Measurements from ENCODE around the gene DOCK4. TPM values are rescaled to one million over a fixed set of nuclear protein-coding genes. Genes with fewer than 3 reads are reported as not detected.
"Not testable (repeated sequence)": the region's sequence is repeated elsewhere in the genome, so short reads cannot be mapped to it uniquely, and the experiment has no call there.

Gene DOCK4
- polyA plus RNA-seq, 1 donor: 8.1 TPM

DNA sequence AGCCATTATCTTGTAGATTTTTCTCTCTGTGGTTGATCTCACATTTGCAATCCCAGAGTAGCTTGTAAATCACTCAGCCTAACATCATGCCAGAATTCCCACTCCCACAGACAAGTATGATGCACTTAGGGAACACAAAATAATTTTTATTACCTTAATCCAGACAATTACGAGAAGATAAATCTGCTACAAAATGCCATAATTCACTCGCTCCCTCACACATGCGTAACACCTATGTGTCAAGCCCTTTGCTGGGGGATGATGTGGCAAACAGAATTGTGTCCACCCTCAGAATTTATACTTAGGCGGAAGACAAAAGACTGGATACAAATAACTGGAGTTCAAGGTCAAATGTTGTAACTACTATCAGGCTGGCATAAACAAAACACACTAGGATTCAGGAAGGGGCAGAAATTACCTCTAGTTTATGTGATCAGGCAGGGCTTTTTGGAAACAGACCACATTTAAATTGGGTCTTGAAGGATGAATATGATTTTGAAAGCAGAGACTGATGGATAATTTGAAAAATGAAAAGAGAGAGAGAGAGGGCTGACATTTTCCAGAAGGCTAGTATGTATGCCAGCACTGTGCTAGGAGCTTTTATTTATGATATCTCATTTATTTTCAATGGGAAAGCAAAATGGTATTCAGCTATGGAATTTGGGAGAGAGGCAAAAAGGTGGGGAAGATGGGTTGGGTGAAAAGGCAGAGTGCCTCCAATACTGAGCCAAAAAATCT lies 69.8 kb downstream of the DOCK4 start:
- Histone ChIP-seq H3K4me3 (ENCODE audit: low read length) (no peak overlapping the region), H3K27me3 (ENCODE audit: control insufficient read depth, insufficient read depth, low read length) (no peaks in the 10 kb centered on the region), H3K9me3 (ENCODE audit: control insufficient read depth, low read depth, low read length) (no peaks in the 10 kb centered on the region), H3K4me1 (ENCODE audit: control insufficient read depth, insufficient read depth, low read length) (no peaks in the 10 kb centered on the region), H3K36me3 (ENCODE audit: control insufficient read depth, insufficient read depth, low read length) (no peaks in the 10 kb centered on the region), H3K27ac (ENCODE audit: low read length) (no peak overlapping the region)
- DNase-seq: no peak
- WGBS (ENCODE audit: insufficient coverage, low lambda C conversion rate): no CpG with 5 or more reads among the region's 4 CpGs

DNA sequence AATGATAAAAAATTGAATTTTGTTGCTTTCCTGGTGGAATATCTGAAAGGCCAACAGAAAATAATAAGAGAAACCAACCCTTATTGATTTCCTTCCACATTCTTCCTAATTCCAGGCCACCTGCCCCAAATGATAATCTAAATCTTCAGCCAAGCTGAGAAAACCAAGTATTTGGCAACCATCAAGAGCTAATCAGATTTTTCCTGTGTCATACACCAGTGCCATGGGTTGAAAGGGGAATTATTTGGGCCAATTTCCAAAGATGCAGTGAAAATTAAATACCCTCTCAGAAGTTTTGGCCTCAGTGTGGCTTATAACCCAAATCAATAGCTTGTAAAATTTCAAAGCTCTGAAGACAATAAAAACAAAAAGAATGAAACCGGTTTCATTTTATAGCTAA lies 70.4 kb downstream of the DOCK4 start:
- no peak overlapping the region for H3K27ac ChIP-seq (ENCODE audit: low read length)
- H3K36me3 ChIP-seq (ENCODE audit: control insufficient read depth, insufficient read depth, low read length): no peaks in the 10 kb centered on the region
- H3K9me3 ChIP-seq (ENCODE audit: control insufficient read depth, low read depth, low read length): no peaks in the 10 kb centered on the region
- no CpG with 5 or more reads among the region's 1 CpG for WGBS (ENCODE audit: insufficient coverage, low lambda C conversion rate)
- H3K4me1 ChIP-seq (ENCODE audit: control insufficient read depth, insufficient read depth, low read length): no peaks in the 10 kb centered on the region
- H3K27me3 ChIP-seq (ENCODE audit: control insufficient read depth, insufficient read depth, low read length): no peaks in the 10 kb centered on the region
- DNase-seq: no peak
- H3K4me3 ChIP-seq (ENCODE audit: low read length): no peak overlapping the region

DNA sequence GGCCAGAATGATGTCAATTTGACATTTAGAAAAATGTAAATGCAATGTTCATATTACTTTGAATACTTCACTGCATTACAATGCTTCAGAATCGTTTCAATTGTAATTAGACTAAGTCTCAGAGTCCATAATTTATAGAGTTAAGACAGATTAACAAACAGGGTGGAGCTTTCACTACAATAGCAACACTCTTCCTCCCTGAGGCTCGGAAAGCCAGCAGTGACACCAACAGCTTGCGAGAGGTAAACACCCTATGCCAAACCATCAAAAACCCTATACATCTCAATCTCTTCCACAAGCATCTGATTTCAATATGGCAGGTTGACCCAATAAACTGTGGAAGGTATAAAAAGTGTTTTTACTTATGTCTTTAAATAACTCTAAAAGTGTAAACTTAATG lies 72.2 kb downstream of the DOCK4 start:
- Histone ChIP-seq H3K4me1 (ENCODE audit: control insufficient read depth, insufficient read depth, low read length) (no peaks in the 10 kb centered on the region), H3K9me3 (ENCODE audit: control insufficient read depth, low read depth, low read length) (no peaks in the 10 kb centered on the region), H3K4me3 (ENCODE audit: low read length) (no peak overlapping the region), H3K36me3 (ENCODE audit: control insufficient read depth, insufficient read depth, low read length) (no peaks in the 10 kb centered on the region), H3K27me3 (ENCODE audit: control insufficient read depth, insufficient read depth, low read length) (no peaks in the 10 kb centered on the region), H3K27ac (ENCODE audit: low read length) (no peak overlapping the region)
- no peak for DNase-seq
- no CpG with 5 or more reads among the region's 3 CpGs for WGBS (ENCODE audit: insufficient coverage, low lambda C conversion rate)

DNA sequence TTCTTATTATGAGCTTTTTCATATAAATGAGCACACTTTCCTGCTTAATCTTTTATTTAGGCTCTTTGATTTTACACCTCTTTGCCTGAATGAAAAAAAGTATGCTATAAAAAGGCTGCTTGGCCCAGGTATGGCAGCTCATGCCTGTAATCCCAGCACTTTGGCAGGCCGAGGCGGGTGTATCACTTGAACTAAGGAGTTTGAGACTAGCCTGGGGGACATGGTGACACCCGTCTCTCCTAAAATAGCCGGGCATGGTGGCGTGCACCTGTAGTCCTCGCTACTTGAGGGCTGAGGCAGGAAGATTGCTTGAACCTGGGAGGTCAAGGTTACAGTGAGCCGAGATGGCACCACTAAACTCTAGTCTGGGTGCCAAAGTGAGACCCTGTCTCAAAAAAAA lies 72.9 kb downstream of the DOCK4 start:
- Histone ChIP-seq H3K4me3 (ENCODE audit: low read length) (no peak overlapping the region), H3K27me3 (ENCODE audit: control insufficient read depth, insufficient read depth, low read length) (no peaks in the 10 kb centered on the region), H3K4me1 (ENCODE audit: control insufficient read depth, insufficient read depth, low read length) (no peaks in the 10 kb centered on the region), H3K27ac (ENCODE audit: low read length) (no peak overlapping the region), H3K9me3 (ENCODE audit: control insufficient read depth, low read depth, low read length) (no peaks in the 10 kb centered on the region), H3K36me3 (ENCODE audit: control insufficient read depth, insufficient read depth, low read length) (no peaks in the 10 kb centered on the region)
- no CpG with 5 or more reads among the region's 7 CpGs for WGBS (ENCODE audit: insufficient coverage, low lambda C conversion rate)
- DNase-seq: no peak

DNA sequence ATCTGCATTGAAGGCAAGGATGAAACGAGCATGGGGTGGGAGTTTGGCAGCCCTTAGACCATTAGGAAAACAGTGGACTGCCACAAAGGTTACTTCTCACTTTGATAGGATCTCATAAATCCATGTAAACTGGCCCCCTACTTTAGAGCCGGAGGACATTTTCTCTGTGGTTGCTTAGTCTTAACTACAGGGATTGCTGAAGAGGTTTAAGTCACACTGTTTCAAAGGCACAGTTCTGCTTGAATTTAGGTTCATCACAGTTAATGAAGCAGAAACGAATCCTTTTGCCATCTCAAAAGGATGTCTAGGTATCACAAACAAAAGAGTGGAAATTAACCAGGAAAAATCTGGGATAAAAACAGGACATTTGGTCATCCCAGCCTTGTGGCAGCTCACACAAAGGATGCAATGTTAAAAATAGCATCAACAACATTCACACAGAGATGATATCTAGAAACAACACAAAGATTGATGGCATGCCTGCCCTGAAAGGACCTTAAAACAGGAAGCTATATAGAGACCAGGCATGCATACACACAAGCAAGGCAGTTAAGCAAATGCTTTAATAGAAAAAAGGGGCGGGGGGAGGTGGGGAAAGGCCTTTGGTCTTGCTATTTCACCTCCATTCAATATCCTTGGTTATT lies 74.0 kb downstream of the DOCK4 start:
- no peak for DNase-seq
- Histone ChIP-seq H3K9me3 (ENCODE audit: control insufficient read depth, low read depth, low read length) (no peaks in the 10 kb centered on the region), H3K4me1 (ENCODE audit: control insufficient read depth, insufficient read depth, low read length) (no peaks in the 10 kb centered on the region), H3K27me3 (ENCODE audit: control insufficient read depth, insufficient read depth, low read length) (no peaks in the 10 kb centered on the region), H3K36me3 (ENCODE audit: control insufficient read depth, insufficient read depth, low read length) (no peaks in the 10 kb centered on the region), H3K27ac (ENCODE audit: low read length) (no peak overlapping the region), H3K4me3 (ENCODE audit: low read length) (no peak overlapping the region)
- 67% methylated on average over 1 of the region's 4 CpGs for WGBS (ENCODE audit: insufficient coverage, low lambda C conversion rate)

DNA sequence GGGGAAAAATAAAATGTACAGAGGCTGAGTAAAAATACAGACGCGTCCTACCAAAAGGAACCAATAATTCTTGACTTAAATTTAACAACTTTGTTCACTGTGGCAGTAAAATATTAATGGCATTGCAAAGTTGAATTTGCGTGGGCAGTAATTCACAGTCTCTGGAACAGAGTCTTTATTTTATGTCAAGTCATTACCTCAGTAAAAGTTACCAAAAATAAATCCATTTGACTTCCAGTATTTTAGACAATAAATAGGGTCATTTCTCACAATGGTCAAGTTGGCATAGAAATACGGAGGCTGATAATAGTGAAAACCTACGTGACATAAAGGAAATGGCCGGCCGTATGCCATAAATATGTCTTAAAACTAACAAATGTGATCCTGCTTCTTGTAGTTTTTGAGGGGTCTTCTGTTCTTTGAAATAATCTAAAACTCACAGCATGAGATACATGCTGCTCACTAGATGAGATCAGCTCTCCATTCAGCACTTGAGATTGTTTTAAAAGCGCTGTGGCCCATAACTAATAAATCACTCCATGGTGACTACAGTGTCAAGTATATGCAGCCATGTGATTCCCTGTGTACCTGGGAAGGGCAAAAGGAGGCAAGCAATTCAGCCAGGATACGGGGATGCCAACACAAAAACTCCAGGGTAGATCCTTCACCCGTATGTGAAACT lies 75.3 kb downstream of the DOCK4 start:
- WGBS (ENCODE audit: insufficient coverage, low lambda C conversion rate): 89% methylated on average over 5 of the region's 10 CpGs
- no peak overlapping the region for H3K27ac ChIP-seq (ENCODE audit: low read length)
- no peak overlapping the region for H3K4me3 ChIP-seq (ENCODE audit: low read length)
- H3K9me3 ChIP-seq (ENCODE audit: control insufficient read depth, low read depth, low read length): no peaks in the 10 kb centered on the region
- H3K36me3 ChIP-seq (ENCODE audit: control insufficient read depth, insufficient read depth, low read length): no peaks in the 10 kb centered on the region
- no peaks in the 10 kb centered on the region for H3K4me1 ChIP-seq (ENCODE audit: control insufficient read depth, insufficient read depth, low read length)
- DNase-seq: no peak
- H3K27me3 ChIP-seq (ENCODE audit: control insufficient read depth, insufficient read depth, low read length): no peaks in the 10 kb centered on the region

DNA sequence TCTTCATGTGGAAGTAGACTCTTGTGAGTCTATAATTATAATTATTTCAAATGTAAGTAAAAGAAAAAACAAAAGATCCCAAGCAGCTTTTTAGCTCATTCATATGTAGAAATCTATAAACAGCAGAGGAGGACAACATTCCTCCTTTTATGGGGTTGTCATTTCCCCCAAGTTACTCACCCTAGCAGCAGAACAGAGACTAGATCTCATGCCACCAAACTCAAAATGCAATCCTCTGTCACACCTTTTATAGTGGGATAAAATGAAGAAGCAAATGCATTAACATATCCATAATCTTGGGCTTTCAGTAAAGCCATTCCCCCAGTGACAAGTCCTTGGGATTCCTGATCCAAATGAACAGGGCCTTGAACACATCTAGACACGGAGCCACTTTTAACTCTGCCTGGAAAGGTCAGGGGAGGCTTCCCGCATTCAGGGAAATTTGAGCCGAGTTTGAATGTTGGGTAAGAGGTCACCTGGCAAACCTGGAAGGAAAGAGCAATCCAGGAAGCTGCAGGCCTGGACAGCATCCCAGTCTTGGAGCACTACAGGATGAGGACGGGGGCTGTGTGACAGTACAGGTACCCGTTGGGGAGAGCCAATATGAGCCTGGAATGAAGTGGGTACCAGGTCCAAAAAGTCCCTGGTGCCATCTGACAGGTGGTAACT lies 76.4 kb downstream of the DOCK4 start:
- DNase-seq: no peak
- H3K27me3 ChIP-seq (ENCODE audit: control insufficient read depth, insufficient read depth, low read length): no peaks in the 10 kb centered on the region
- no peak overlapping the region for H3K4me3 ChIP-seq (ENCODE audit: low read length)
- no peak overlapping the region for H3K27ac ChIP-seq (ENCODE audit: low read length)
- H3K36me3 ChIP-seq (ENCODE audit: control insufficient read depth, insufficient read depth, low read length): no peaks in the 10 kb centered on the region
- no peaks in the 10 kb centered on the region for H3K4me1 ChIP-seq (ENCODE audit: control insufficient read depth, insufficient read depth, low read length)
- no peaks in the 10 kb centered on the region for H3K9me3 ChIP-seq (ENCODE audit: control insufficient read depth, low read depth, low read length)
- no CpG with 5 or more reads among the region's 5 CpGs for WGBS (ENCODE audit: insufficient coverage, low lambda C conversion rate)

DNA sequence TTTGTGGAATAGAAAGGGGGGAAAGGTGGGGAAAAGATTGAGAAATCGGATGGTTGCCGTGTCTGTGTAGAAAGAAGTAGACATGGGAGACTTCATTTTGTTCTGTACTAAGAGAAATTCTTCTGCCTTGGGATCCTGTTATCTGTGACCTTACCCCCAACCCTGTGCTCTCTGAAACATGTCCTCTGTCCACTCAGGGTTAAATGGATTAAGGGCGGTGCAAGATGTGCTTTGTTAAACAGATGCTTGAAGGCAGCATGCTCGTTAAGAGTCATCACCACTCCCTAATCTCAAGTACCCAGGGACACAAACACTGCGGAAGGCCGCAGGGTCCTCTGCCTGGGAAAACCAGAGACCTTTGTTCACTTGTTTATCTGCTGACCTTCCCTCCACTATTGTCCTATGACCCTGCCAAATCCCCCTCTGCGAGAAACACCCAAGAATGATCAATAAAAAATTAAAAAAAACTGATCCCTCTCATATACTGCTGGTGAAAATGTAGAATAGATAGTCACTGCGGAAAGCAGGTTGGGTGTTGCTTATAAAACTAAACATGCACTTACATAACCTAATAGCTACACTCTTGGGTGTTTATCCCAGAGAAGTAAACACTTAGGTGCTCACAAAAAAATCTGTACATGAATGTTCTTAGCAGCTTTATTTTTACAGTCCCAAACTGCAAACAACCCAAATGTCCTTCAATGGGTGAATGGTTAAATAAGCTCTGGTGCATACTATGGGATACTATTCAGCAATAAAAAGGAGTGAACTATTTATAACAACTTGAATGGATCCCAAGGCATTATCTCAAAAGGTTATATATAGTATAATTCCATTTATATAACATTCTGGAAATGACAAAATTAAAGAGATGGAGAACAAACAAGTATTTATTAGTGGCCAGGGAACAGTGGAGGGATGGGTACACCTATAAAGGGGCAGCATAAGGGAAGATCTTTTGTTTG lies 77.5 kb downstream of the DOCK4 start:
- not testable (repeated sequence) for H3K9me3 ChIP-seq (ENCODE audit: control insufficient read depth, low read depth, low read length); H3K36me3 ChIP-seq (ENCODE audit: control insufficient read depth, insufficient read depth, low read length); DNase-seq; H3K4me3 ChIP-seq (ENCODE audit: low read length); H3K4me1 ChIP-seq (ENCODE audit: control insufficient read depth, insufficient read depth, low read length); H3K27ac ChIP-seq (ENCODE audit: low read length); H3K27me3 ChIP-seq (ENCODE audit: control insufficient read depth, insufficient read depth, low read length)
- no CpG with 5 or more reads among the region's 8 CpGs for WGBS (ENCODE audit: insufficient coverage, low lambda C conversion rate)

DNA sequence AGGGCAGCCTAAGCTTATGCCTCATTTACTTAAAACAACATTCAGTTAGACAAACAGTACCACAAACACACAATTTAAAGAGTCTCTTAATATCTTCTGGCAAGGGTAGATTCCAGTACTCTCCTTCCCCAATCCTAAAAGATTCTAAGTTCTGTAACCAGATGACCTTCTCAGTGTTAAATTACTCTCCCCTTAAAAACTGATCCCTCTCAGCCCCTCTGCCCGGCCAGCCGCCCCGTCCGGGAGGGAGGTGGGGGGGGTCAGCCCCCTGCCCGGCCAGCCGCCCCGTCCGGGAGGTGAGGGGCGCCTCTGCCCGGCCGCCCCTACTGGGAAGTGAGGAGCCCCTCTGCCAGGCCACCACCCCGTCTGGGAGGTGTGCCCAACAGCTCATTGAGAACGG lies 78.2 kb downstream of the DOCK4 start:
- not testable (repeated sequence) for H3K36me3 ChIP-seq (ENCODE audit: control insufficient read depth, insufficient read depth, low read length); H3K4me1 ChIP-seq (ENCODE audit: control insufficient read depth, insufficient read depth, low read length); DNase-seq; H3K4me3 ChIP-seq (ENCODE audit: low read length); H3K27ac ChIP-seq (ENCODE audit: low read length); H3K9me3 ChIP-seq (ENCODE audit: control insufficient read depth, low read depth, low read length); H3K27me3 ChIP-seq (ENCODE audit: control insufficient read depth, insufficient read depth, low read length)
- no CpG with 5 or more reads among the region's 13 CpGs for WGBS (ENCODE audit: insufficient coverage, low lambda C conversion rate)
